SIG-M5 treated with dmso at 0.1 percent for 504 hours (cell line): ENCODE measurements around the gene CCDC127.

Experiments
- DNase-seq: peaks from one replicate; lab custom pipeline; 2025; ENCODE audit not compliant: unreplicated experiment; lab: John Stamatoyannopoulos, UW

CCDC127 gene

GRCh38 chr5:159448-160172 lies 58.3 kb downstream of the CCDC127 start:
- no peak for DNase-seq

DNA sequence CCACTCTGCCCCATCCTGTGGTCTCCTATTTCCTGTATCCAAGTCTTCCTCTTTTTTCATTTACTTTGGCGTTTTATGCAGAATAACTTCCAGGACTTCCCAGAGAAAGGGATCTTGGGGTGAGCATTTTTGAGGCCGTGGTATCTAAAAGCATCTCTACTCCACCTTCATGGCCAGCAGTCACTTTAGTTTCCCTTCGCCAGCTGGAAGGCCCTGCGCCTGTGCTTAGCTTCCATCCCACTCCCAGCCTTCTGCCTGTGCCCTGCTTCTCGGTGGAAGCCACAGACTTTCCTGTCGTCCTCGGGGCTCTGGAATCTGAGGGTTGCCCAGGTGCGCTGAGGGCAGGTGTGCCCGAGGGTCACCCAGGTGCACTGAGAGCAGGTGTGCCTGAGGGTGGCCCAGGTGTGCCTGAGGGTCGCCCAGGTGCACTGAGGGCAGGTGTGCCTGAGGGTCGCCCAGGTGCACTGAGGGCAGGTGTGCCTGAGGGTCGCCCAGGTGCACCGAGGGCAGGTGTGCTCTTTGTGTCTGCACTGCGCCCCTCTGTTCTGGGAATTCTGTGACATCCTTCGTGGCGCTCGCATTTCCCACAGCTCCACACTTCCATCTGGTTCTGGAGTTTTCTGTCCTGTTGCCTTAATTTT lies 59.0 kb downstream of the CCDC127 start:
- DNase-seq: no peak

DNA sequence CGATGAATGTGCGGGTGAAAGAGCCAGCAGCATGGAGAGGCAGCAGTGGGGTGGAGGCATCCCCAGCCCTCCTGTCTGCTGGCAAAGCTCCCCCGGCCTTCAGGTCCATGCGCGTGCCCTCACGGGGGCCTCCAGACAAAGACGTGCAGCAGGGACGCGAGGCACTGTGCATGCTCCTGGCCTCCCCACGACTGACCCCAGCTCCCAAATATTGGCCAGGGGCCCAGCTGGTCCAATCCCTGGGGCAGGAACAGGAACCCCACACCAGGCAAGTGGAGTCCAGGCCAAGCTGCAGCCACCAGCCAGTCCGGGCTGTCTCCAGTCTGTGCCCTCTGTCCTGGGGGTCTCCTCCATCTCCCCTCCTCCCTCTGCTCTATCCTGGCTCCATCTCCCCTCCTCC lies 60.2 kb downstream of the CCDC127 start:
- no peak for DNase-seq

DNA sequence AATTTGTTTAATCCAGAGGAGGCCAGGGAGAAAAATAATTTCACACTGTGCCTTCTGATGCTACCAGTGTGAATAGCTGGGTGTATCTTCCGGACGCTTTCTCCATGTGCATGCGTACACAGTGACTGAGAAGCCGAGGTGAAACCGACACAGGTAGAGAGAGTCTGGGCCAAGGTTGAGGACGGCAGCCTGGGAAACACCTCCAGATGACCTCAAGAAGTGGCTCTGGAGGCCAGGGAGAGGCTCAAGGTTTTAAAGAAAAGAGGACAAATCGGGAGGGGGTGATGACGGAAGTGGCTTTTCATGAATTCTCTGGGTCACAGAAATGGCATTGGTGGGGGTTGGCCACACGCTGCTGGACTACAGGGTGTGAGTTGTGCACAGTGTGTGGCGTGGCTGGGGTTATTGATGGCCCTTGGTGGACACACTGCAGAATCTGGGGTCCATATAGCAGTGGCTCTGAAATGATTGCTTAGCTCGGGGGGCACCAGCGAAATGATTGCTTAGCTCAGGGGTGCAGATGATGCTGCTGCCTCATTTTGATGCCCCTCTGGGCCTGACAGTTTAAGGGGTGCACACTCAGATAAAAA lies 60.7 kb downstream of the CCDC127 start:
- DNase-seq: no peak

- DNase-seq: no peak
Measured at GRCh38 chr5:156411-157072, 61.4 kb downstream of the CCDC127 start.

GRCh38 chr5:155651-156410 lies 62.1 kb downstream of the CCDC127 start:
- DNase-seq: no peak

DNA sequence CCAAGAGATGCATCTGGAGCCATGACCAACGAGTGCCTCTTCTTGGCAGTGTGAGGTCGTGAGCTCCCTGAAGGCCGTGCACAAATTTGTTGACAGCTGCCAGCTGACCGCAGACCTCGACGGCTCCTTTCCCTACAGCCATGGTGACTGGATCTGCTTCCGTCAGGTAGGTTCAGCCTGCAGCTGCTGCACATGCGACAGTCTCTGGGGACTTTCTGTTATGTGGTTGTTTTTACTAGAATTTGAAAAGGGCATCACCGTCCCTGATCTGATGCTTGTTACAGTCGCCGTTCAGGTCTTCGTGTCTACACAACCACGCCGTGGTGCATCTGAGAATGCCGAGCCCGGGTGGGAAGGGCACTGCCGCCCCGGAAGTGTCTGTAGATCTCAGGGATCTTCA lies 63.1 kb downstream of the CCDC127 start:
- DNase-seq: no peak

- no peak for DNase-seq
Measured at GRCh38 chr5:154236-154635, 63.7 kb downstream of the CCDC127 start.

- no peak for DNase-seq
Measured at GRCh38 chr5:153256-153655, 64.7 kb downstream of the CCDC127 start.

DNA sequence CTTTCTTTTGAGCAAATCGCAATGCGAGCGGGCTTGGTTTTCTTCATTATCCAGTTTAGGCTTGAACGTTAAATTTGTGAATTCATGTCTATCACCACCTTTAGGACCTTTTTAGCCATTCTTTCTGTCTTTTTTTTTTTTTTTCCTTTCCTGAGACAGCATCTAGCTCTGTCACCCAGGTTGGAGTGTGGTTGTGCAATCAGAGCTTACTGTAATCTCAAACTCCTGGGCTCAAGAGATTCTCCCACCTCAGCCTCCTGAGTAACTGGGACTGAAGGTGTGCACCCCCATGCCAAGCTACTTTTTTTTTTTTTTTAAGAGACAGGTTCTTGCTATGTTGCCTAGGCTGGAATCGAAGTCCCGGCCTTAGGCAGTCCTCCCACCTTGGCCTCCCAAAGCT lies 65.9 kb downstream of the CCDC127 start:
- DNase-seq: no peak

DNA sequence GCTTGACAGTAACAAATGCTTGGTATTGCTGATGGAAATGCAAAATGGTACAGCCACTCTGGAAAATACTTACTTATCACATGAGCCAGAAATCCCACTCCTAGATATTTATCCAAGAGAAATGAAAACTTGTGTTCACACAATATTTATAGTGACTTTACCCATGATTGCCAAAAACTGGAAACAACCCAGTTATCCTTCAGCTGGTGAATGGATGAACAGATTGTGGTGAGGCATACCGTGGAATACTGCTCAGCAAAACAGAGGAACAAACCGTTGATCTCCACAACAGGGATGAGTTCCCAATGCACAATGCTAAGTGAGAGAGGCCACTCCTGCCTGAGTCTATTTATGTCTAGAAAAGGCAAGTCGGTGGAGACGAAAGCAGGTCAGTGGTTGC lies 67.2 kb downstream of the CCDC127 start:
- DNase-seq: no peak

DNA sequence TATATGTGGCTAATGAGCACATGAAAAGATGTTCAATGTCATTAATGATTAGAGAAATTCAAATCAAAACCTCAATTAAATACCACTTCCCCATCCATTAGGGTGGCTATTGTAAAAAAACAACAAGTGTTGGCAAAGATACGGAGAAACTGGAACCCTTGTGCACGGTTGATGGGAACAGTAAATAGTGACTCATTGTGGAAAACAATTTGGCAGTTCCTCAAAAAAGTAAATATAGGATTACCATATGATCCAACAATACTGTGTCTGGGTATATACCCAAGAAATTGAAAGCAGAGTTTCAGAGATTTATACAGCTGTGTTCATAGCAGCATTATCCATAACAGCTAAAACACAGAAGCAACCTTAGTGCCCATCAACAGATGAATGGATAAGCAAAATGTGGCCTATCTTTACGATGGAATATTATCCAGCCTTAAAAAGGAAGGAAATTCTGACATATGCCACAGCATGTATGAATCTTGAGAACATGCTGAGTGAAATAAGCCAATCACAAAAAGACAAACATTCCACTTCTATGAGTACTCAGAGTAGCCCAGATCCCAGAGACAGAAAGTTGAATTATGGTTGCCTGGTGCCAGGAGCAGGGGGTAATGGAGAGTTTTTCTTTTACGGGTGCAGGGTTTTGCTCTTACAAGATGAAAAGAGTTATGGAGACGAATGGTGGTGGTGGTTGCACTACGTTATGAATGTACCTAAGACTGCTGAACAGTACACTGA lies 68.0 kb downstream of the CCDC127 start:
- DNase-seq: no peak

DNA sequence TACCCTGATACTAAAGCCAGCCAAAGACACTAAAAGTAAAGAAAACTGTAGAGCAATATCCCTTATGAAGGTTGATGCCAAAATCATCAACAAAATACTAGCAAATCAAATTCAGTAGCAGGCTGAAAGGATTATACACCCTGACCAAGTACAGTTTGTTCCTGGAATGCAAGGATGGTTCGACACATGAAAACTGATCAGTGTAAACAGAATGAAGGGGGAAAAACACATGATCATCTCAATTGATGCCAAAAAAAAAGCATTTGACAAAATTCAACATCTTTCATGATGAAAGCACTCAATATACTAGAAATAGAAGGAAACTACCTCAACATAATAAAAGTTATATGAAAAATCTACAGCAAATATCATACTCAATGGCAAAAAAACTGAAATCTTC lies 70.2 kb downstream of the CCDC127 start:
- DNase-seq: no peak
